GM21447 (cell line): Measurements from ENCODE around the gene PTGFRN.

Experiments
- ATAC-seq: cut with Tn5 transposase; IDR thresholded peaks from one replicate; pipeline ENCODE4 v1.9.1; 2021; ENCODE audit not compliant: unreplicated experiment

PTGFRN gene

GRCh38 chr1:116887212-116887611 lies 22.5 kb upstream of the PTGFRN start:
- no peak for ATAC-seq

GRCh38 chr1:116889380-116889779 lies 20.3 kb upstream of the PTGFRN start:
- ATAC-seq, result no peak

- no peak for ATAC-seq
Measured at GRCh38 chr1:116891396-116892079, 18.2 kb upstream of the PTGFRN start.

GRCh38 chr1:116895073-116895472 lies 14.6 kb upstream of the PTGFRN start:
- ATAC-seq, result no peak

- ATAC-seq, result no peak
Measured at GRCh38 chr1:116899529-116899928, 10.2 kb upstream of the PTGFRN start.

- ATAC-seq, result no peak
Measured at GRCh38 chr1:116900471-116901365, 9.0 kb upstream of the PTGFRN start.

GRCh38 chr1:116902027-116902426 lies 7.7 kb upstream of the PTGFRN start:
- ATAC-seq, result no peak

GRCh38 chr1:116902723-116903383 lies 6.9 kb upstream of the PTGFRN start:
- ATAC-seq, result no peak

- ATAC-seq, result no peak
Measured at GRCh38 chr1:116904791-116905320, 4.9 kb upstream of the PTGFRN start.

- no peak for ATAC-seq
Measured at GRCh38 chr1:116906812-116907211, 2.9 kb upstream of the PTGFRN start.

GRCh38 chr1:116907351-116907750 lies 2.4 kb upstream of the PTGFRN start:
- no peak for ATAC-seq

GRCh38 chr1:116908266-116908665 lies 1.4 kb upstream of the PTGFRN start:
- ATAC-seq, result no peak

GRCh38 chr1:116908820-116909511 lies 750 bp upstream of the PTGFRN start:
- ATAC-seq, result no peak

GRCh38 chr1:116910379-116911187 lies 867 bp downstream of the PTGFRN start:
- no peak for ATAC-seq

- no peak for ATAC-seq
Measured at GRCh38 chr1:116911188-116911553, 1.5 kb downstream of the PTGFRN start.

GRCh38 chr1:116911779-116912469 lies 2.2 kb downstream of the PTGFRN start:
- no peak for ATAC-seq

GRCh38 chr1:116912846-116913245 lies 3.1 kb downstream of the PTGFRN start:
- ATAC-seq, result no peak

- ATAC-seq, result no peak
Measured at GRCh38 chr1:116913941-116914340, 4.2 kb downstream of the PTGFRN start.

- no peak for ATAC-seq
Measured at GRCh38 chr1:116914667-116915066, 5.0 kb downstream of the PTGFRN start.
